ENCODE measurements around the gene PRKAR1A.

DNA sequence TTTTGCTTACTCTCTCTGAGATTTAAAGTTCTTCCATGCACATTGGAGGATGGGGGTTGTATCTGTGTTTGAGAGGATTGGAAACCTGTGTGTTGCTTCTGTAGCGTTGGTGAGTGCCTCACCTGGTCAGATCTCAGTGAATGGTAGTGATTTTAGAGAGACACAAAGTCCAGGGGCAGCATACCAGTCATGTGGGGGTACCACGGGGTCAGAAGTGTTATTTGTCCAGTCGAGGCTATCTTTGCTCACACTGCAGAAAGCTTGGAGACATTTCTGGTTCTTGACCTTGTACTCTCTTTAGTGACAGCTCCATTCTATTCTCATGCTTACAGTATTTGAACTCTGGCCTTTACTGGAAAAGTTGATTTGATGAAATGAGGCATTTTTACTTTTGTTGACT, 23.7 kb downstream of the PRKAR1A start:
- TF ChIP-seq, protein P1, sequence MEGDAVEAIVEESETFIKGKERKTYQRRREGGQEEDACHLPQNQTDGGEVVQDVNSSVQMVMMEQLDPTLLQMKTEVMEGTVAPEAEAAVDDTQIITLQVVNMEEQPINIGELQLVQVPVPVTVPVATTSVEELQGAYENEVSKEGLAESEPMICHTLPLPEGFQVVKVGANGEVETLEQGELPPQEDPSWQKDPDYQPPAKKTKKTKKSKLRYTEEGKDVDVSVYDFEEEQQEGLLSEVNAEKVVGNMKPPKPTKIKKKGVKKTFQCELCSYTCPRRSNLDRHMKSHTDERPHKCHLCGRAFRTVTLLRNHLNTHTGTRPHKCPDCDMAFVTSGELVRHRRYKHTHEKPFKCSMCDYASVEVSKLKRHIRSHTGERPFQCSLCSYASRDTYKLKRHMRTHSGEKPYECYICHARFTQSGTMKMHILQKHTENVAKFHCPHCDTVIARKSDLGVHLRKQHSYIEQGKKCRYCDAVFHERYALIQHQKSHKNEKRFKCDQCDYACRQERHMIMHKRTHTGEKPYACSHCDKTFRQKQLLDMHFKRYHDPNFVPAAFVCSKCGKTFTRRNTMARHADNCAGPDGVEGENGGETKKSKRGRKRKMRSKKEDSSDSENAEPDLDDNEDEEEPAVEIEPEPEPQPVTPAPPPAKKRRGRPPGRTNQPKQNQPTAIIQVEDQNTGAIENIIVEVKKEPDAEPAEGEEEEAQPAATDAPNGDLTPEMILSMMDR (IDR thresholded peaks at IDR 0.05), result no peak
- TF ChIP-seq POLR2AphosphoS5 (IDR thresholded peaks at IDR 0.05; ENCODE audit: insufficient read depth in 1 of 2, low read depth in 1 of 2), result no peak
- TF ChIP-seq POLR2A (IDR thresholded peaks at IDR 0.05), result no peak

All from vagina (tissue), 2 donors.